GOT3 (cell line): ENCODE data around the gene ZFPM1.
"Not testable (repeated sequence)": the region's sequence is repeated elsewhere in the genome, so short reads cannot be mapped to it uniquely, and the experiment has no call there.

Source experiments
- DNase-seq: peaks from one replicate; lab custom pipeline; 2025; ENCODE audit warnings: mixed read lengths; lab: John Stamatoyannopoulos, UW

Gene ZFPM1

DNA sequence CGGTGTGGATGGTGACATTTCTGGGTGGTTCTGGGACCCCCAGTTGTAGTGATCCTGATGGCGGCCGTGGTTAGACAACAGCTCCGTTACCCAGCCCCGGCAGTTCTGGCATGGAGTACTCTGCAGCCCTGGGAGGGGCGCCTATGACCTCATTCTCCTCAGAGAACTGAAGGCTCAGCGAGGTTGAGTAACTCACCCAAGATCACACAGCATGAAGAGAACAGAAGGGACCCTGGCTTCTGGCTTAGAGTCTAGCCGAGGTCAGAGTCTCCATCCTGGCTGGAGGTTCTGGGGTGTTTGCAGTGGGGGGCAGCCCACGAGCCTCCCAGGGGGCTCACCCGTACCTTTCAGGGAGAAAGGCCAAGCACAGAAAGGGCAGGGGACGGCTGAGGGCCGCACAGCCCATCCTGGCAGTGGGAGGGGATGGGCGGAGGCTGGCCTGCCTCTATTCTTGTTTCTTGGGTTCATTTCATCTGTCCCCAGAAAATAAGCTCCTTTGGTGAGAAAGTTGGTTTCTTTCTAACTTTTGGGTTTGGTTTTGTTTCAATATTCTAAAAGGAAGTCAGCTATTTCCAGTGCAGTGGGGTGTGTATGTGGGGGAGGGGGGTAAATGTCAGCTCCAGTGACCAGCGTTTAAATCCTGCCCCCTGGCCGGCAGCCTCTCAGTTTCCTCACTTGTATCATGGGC is 13.2 kb downstream of the ZFPM1 start:
- no peak for DNase-seq

DNA sequence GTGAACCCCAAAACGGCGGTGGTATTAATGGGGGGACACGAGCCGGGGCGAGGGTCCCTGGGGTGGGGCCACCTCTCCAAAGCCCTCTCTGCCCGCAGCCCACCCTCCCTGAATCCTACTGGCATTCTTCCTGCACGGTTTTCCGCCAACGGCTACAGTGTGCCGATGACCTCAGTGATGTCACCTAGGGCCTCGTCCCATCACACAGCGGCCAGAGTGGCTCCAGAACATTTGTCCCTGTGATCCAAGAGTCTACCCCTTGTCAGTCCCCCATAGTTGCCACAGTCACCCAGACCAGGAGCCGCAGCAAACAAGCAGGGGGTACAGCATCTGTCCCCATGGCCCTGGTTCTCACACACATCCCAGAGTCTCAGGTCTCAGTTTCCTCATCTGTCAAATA is 13.9 kb downstream of the ZFPM1 start:
- DNase-seq, result no peak

GRCh38 chr16:88467541-88467944 is 14.5 kb downstream of the ZFPM1 start:
- DNase-seq, result no peak

GRCh38 chr16:88468275-88469129 is 15.4 kb downstream of the ZFPM1 start:
- no peak for DNase-seq

GRCh38 chr16:88469615-88470395 is 16.7 kb downstream of the ZFPM1 start:
- DNase-seq, result no peak

DNA sequence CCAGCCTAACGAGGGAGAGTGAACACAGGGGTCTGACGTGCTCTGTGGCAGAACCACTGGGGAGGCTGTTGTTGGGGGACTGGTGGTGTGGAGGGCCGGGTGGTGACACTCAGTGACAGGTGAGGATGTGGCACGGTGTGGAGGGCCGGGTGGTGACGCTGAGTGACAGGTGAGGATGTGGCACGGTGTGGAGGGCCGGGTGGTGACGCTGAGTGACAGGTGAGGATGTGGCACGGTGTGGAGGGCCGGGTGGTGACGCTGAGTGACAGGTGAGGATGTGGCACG is 17.3 kb downstream of the ZFPM1 start:
- DNase-seq, result not testable (repeated sequence)

DNA sequence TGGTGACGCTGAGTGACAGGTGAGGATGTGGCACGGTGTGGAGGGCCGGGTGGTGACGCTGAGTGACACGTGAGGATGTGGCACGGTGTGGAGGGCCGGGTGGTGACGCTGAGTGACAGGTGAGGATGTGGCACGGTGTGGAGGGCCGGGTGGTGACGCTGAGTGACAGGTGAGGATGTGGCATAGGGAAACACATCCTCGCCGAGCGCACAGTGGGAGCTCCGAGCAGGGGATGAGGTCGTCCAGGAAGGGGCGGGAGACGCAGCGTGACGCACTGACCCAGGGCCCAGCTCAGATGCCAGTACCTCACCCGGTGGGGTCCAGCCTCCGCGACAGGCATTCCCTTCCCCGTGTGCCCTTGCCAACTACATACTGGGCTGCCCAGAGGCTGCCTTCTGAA is 17.6 kb downstream of the ZFPM1 start:
- DNase-seq, result not testable (repeated sequence)

DNA sequence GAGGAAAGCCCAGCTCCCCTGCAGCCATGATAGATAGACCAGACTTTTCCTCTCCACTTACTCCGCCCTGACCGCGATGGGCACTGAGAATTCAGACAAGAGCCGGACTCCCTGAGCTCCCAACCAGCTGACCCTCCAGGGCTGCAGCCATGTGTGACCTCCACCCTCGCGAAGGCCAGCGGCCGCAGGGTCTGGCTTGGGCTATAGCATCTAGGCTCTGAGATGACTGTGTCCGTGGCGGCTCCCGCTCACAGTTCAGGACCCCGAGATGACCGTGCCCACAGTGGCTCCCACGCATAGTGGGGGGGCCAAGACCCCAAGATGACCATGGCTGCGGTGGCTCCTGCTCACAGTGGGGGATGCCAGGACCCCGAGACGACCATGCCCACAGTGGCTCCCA is 18.0 kb downstream of the ZFPM1 start:
- no peak for DNase-seq

DNA sequence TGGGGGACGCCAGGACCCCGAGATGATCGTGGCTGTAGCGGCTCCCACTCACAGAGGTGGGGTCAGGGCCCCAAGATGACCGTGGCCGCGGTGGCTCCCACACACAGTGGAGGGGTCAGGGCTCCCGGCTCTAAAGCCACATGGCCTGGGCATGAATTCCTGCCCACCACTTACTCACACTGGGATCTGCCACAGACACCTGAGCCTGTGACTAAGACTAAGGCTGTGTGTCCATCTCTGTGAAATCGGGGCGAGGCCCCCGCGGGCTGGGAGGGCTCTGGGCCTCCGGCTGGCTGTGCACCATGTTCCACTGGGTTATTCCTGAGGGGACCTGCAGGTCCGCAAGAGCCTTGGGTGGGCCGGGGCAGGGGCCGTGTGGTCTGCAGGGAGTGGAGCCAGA is 18.5 kb downstream of the ZFPM1 start:
- no peak for DNase-seq

DNA sequence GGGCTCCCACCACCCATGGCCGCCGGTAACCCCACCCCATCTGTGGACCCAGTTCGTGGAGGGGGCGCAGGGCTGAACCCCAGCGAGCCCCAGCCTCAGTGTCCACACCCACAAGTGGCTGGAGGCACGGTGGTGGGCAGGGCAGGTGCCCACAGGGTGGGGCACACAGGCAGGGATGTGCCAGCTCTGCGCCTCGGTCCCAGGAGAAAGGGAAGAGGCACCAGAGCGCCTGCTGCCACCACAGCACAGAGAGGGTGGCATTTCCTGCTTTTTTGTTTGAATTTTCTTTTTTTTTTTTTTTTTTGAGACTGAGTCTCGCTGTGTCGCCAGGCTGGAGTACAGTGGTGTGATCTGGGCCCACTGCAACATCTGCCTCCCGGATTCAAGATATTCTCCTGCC is 19.0 kb downstream of the ZFPM1 start:
- DNase-seq, result no peak

GRCh38 chr16:88472637-88473205 is 19.6 kb downstream of the ZFPM1 start:
- no peak for DNase-seq

- DNase-seq, result peak; percentile 25
Measured at GRCh38 chr16:88473666-88474534, 20.8 kb downstream of the ZFPM1 start.

- no peak for DNase-seq
Measured at GRCh38 chr16:88475037-88475436, 22.0 kb downstream of the ZFPM1 start.

DNA sequence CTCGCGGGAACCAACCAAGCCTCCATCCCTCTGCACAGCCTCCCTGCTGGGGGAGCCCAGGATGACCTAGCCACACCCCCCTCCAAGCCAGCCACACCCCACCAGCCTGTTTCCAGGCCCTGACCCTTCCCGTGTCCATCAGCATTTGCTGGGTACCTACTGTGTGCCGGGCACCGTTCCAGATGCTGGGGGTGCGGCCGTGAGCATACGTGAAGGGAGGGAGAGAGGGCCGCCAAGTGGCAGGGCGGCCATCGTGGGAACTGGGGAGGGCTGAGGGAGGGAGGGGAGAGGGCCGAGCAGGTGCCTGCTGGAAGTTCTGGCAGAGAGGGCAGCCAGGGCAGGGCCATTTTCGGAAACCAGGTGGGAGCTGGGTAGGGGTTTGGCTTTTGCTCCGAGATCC is 23.1 kb downstream of the ZFPM1 start:
- no peak for DNase-seq

DNA sequence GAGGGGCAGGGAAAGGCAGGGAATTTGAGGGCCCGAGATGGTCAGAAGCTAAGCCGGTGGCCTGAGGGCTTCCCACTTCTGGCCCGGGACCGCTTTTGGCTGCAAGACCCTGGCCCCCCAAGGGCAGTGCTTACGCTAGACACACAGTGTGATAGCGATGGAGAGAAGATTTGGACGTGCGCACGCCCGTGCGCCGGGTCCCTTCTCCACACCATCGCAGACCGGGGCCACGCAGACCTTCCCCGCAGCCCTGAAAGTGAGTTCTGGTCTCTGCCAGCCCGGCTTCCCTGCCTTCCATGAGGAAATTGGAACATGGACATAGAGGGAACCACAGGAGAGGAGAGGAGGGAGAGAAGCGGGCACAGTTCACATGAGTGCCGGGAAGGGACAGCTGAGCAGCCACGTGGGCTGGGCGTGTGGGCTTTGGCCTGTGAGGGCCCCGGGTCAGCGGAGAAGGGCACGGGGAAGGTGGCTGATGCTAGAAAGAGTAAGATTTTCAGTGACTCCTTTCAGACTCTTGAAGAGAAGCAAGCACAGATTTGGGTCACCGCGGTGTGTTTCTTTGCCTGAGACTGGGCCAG is 23.8 kb downstream of the ZFPM1 start:
- no peak for DNase-seq

DNA sequence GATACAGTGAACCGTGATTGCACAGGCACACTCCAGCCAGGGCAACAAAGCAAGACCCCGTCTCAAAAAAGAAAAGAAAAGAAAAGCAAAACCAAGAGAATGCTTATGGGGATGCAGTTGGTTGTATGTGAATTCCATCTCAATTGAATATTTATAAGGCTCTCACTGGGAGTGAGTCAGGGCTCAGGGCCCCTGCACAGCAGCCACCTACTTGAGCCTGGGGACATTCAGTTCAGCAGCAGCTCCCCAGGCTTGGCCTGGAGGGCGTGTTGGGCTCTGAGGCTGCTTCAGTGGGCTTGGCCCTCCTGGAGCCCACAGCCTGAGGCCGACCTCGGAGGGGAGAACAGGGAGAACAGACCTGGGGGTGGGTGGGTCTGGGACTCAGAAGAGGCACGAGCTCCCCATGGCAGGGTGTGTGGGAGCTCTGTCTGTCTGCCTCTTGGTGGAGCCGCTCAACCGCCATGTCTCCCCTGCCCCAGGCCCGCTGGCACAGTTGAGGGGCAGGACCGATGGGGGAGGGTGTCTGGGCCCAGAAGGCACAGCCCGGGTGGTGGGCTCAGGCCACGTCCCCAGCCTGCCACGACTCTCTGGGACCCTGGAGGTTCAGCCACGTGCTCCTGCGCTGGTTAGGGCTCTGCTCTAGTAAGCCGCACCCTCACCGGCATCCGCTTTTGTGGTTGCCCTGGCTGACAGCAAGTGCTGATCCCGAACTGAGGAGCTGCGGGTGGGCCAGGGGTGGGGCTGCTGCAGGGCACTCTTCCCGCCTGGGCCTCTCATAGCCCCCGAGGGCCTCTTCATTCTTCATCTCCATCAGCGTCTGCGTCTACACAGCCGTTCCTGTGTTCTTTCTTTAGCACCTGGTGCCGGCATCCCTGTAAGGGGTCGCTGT is 24.8 kb downstream of the ZFPM1 start:
- no peak for DNase-seq

GRCh38 chr16:88478889-88479792 is 26.1 kb downstream of the ZFPM1 start:
- no peak for DNase-seq

DNA sequence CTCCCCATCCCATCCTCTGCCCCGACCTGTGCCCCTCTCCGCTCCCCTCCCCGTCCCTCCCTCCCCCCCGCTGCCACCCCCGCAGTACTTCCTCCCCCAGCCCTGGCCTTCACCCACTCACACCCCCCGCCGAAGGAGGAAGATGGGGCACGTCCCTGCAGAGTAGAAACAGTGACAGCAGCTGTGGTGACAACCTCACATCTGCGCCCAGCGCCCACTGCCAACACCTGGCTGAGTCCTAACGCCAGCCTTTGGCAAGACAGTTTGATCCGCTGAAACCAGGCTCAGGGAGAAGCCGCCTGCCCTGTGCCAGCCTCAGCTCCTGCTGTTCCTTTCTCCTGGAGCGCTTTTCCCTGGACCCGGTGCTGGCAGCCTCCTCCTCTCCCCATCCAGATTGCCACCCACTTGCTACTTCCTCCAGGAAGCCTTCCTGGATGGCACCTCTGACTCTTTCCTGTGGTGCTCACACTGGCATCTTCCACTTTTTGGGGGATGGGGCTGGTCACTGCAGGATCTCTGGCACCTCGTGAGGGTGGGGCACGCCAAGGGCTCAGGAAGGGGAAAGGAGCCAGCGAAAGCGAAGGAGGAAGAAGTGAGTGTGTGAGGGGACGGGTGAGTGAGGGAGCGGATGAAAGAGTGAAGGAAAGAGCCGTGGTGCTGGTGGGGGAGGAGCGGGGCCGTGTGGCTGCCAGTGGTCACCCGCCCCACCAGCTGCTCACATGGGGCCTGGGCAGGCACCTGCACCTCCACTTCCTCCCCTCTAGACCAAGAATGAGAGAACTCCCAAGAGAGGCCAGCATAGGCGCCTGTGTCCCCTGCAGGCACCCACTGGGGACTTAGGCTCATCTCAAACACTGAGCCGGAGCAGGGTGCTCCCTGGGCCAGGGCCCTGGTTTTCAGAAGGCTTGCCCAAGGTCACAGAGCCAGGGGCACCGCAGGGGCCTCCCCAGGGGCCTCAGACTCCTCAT is 27.0 kb downstream of the ZFPM1 start:
- no peak for DNase-seq
